CD14-positive monocyte (primary cell): ENCODE results near the gene SPATS2L. TPM values are rescaled to one million over a fixed set of nuclear protein-coding genes. Genes with fewer than 3 reads are reported as not detected.
A peak's percentile ranks its signal among the peaks of the same experiment; 100 is the strongest.

Experiments
- DNase-seq, 3 donors: peaks; one replicate each; pipeline ENCODE4 v3.0.0-alpha.2; 2011 to 2022
- H2AFZ ChIP-seq: 2 replicates; pipeline ENCODE4 v1.6.0; 2012; ENCODE audit warnings: mild to moderate bottlenecking, low read depth, low read length, inconsistent platforms; ENCODE audit not compliant: insufficient read depth, poor library complexity, severe bottlenecking
- H3K27ac ChIP-seq, 2 donors: 1 replicate in 1 of 2; 2 replicates in 1 of 2; pipeline ENCODE4 v1.5.1; 2012 to 2013; ENCODE audit warnings: low read length in 2 of 2, control low read depth in 1 of 2, inconsistent platforms in 1 of 2, low read depth in 1 of 2, mild to moderate bottlenecking in 1 of 2
- H3K27me3 ChIP-seq, 2 donors: one replicate each; pipeline versions ENCODE4 v1.6.0 to v1.6.1; 2011 to 2013; ENCODE audit warnings: low read length in 2 of 2; ENCODE audit not compliant: control insufficient read depth in 2 of 2, insufficient read depth in 2 of 2
- H3K36me3 ChIP-seq, 2 donors: replicated peaks in 1 of 2; 1 replicate in 1 of 2; 2 replicates in 1 of 2; pipeline versions ENCODE4 v1.5.1 to v1.6.1; 2012 to 2013; ENCODE audit warnings: low read length in 2 of 2, control low read depth in 1 of 2, inconsistent platforms in 1 of 2, mild to moderate bottlenecking in 1 of 2; ENCODE audit not compliant: insufficient read depth in 2 of 2, control insufficient read depth in 1 of 2
- H3K4me1 ChIP-seq, 2 donors: 1 replicate in 1 of 2; 2 replicates in 1 of 2; pipeline versions ENCODE4 v1.5.1 to v1.6.1; 2012 to 2013; ENCODE audit warnings: low read length in 2 of 2, control low read depth in 1 of 2, inconsistent platforms in 1 of 2, mild to moderate bottlenecking in 1 of 2, moderate library complexity in 1 of 2; ENCODE audit not compliant: insufficient read depth in 2 of 2, control insufficient read depth in 1 of 2
- H3K4me2 ChIP-seq: replicated peaks from 2 replicates; pipeline ENCODE3; 2012; ENCODE audit warnings: low read length, moderate library complexity, mild to moderate bottlenecking; ENCODE audit not compliant: poor library complexity, severe bottlenecking; ENCODE audit errors: extremely low read depth
- H3K4me3 ChIP-seq, 3 experiments: fragments of 200-600 bp in 1 of 3; sonication (generic) in 1 of 3; replicated peaks in 1 of 3; 1 replicate in 2 of 3; 2 replicates in 1 of 3; pipeline ENCODE4 v1.5.1; 2011 to 2013; ENCODE audit warnings: low read length in 3 of 3, mild to moderate bottlenecking in 3 of 3, control low read depth in 2 of 3, low read depth in 2 of 3, inconsistent platforms in 1 of 3, moderate library complexity in 1 of 3
- H3K79me2 ChIP-seq: 2 replicates; pipeline ENCODE4 v1.6.0; 2012; ENCODE audit warnings: mild to moderate bottlenecking, control low read depth, inconsistent platforms, low read length, moderate library complexity; ENCODE audit not compliant: insufficient read depth
- H3K9ac ChIP-seq: 2 replicates; pipeline ENCODE4 v1.6.0; 2017; ENCODE audit warnings: low read length, mild to moderate bottlenecking; ENCODE audit not compliant: insufficient read depth, poor library complexity, severe bottlenecking
- H3K9me3 ChIP-seq, 2 donors: replicated peaks in 1 of 2; 1 replicate in 1 of 2; 2 replicates in 1 of 2; pipeline versions ENCODE4 v1.5.1 to v1.6.1; 2012 to 2013; ENCODE audit warnings: low read length in 2 of 2, control low read depth in 1 of 2; ENCODE audit not compliant: control insufficient read depth in 1 of 2, insufficient read depth in 1 of 2
- H4K20me1 ChIP-seq: 2 replicates; pipeline ENCODE4 v1.6.0; 2012; ENCODE audit warnings: mild to moderate bottlenecking, low read length, control low read depth, moderate library complexity; ENCODE audit not compliant: insufficient read depth
- H3K27ac Mint-ChIP-seq, 7 donors: one replicate each; pipeline ENCODE4 v1.8.0; 2020; ENCODE audit warnings: mild to moderate bottlenecking in 7 of 7, mixed read lengths in 7 of 7, moderate library complexity in 6 of 7, inconsistent platforms in 2 of 7
- H3K27me3 Mint-ChIP-seq, 3 donors: one replicate each; pipeline ENCODE4 v1.8.0; 2021 to 2022; ENCODE audit warnings: low read depth in 3 of 3, mild to moderate bottlenecking in 3 of 3, mixed read lengths in 3 of 3, moderate library complexity in 3 of 3, inconsistent platforms in 1 of 3
- H3K36me3 Mint-ChIP-seq, 2 donors: one replicate each; pipeline ENCODE4 v1.8.0; 2020; ENCODE audit warnings: mixed read lengths in 2 of 2, inconsistent platforms in 1 of 2, mild to moderate bottlenecking in 1 of 2
- H3K4me1 Mint-ChIP-seq: one replicate; pipeline ENCODE4 v1.8.0; 2020; ENCODE audit warnings: mild to moderate bottlenecking, mixed read lengths
- H3K4me3 Mint-ChIP-seq, 2 donors: one replicate each; pipeline ENCODE4 v1.8.0; 2020; ENCODE audit warnings: mild to moderate bottlenecking in 2 of 2, mixed read lengths in 2 of 2, moderate library complexity in 1 of 2
- H3K9me3 Mint-ChIP-seq, 7 donors: one replicate each; pipeline ENCODE4 v1.8.0; 2020 to 2022; ENCODE audit warnings: mixed read lengths in 7 of 7, mild to moderate bottlenecking in 6 of 7, moderate library complexity in 6 of 7, inconsistent platforms in 2 of 7
- CTCF ChIP-seq: fragments of 200-600 bp; IDR thresholded peaks from one replicate; pipeline ENCODE4 v1.8.0; 2022; ENCODE audit warnings: antibody characterized with exemption, mild to moderate bottlenecking
- WGBS: methylation state at CpG from one replicate; pipeline ENCODE4 v1.1.5; 2013; ENCODE audit warnings: missing lambda C conversion rate; ENCODE audit not compliant: insufficient coverage; 5-methylcytosine and 5-hydroxymethylcytosine counted together
- intact Hi-C, 2 donors: fragments of 100-400 bp; cut with micrococcal nuclease; formaldehyde crosslinking; loops; one replicate each; pipeline versions ENCODE4 v1.15.0 to v1.15.1; 2023
- polyA plus RNA-seq, 3 donors: library from polyadenylated mRNA; depleted of rRNA in 1 of 3; unstranded in 2 of 3; stranded (reverse) in 1 of 3; fragments of 300-500 nt in 2 of 3; fragments of >200 nt in 1 of 3; fragmentation: Illumina TruSeq in 2 of 3; gene quantifications; 1 replicate in 2 of 3; 2 replicates in 1 of 3; pipeline ENCODE4 v1.2.3, GENCODE V29; 2012 to 2021

Gene SPATS2L
- polyA plus RNA-seq, 3 donors: 2.7 to 5.2 (median 3.2) TPM

DNA sequence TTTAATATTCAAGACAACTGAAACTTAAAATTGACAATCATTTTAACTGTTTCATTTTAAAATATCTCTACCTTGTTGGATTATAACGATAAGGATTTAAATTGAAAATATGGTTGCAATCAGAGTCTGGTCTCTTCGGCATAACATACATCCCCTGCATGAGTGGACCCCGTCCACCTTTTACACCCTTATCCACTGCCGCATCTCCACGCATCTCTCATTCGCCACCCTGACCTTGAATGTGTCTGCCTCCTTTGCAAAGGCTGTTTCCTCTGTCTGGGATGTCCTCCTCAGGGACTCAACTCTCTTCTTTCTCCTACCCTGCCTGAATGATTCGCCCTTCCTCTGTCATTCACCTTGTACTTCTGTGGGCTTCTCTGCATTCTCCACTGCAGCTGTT lies 87.6 kb downstream of the SPATS2L start:
- Histone ChIP-seq H4K20me1 (no peaks in the 10 kb centered on the region), H3K4me1 (no peaks in the 10 kb centered on the region), H3K79me2 (no peaks in the 10 kb centered on the region), H3K27ac (no peak overlapping the region), H2AFZ (no peak overlapping the region), H3K9ac (no peak overlapping the region), H3K4me3 (no peak overlapping the region), H3K9me3 (no peaks in the 10 kb centered on the region), H3K27me3 (no peaks in the 10 kb centered on the region), H3K4me2 (no peak overlapping the region), H3K36me3 (peaks cover 0 to 14% of the 10 kb centered on the region in 2 donors)
- H3K4me3 Mint-ChIP-seq: no peak overlapping the region
- H3K27ac Mint-ChIP-seq: no peak overlapping the region
- DNase-seq: no peak
- WGBS: 97% methylated on average over 5 of the region's 7 CpGs
- peaks cover 8 to 10% of the 10 kb centered on the region in 2 donors for H3K36me3 Mint-ChIP-seq
- H3K9me3 Mint-ChIP-seq: peaks cover 0 to 3% (median 0%) of the 10 kb centered on the region in 7 donors
- H3K4me1 Mint-ChIP-seq: no peaks in the 10 kb centered on the region
- intact Hi-C loops: no loop called here
- peaks cover 0 to 2% (median 0%) of the 10 kb centered on the region in 3 donors for H3K27me3 Mint-ChIP-seq
- TF ChIP-seq CTCF: no peak

GRCh38 chr2:200396781-200397242 lies 90.3 kb downstream of the SPATS2L start:
- Histone ChIP-seq H3K4me1 (no peaks in the 10 kb centered on the region), H4K20me1 (no peaks in the 10 kb centered on the region), H3K9ac (no peak overlapping the region), H3K79me2 (no peaks in the 10 kb centered on the region), H3K9me3 (no peaks in the 10 kb centered on the region), H3K27me3 (no peaks in the 10 kb centered on the region), H3K4me2 (no peak overlapping the region), H3K36me3 (no peaks in the 10 kb centered on the region), H3K27ac (no peak overlapping the region), H3K4me3 (no peak overlapping the region), H2AFZ (no peak overlapping the region)
- peaks cover 0 to 2% (median 0%) of the 10 kb centered on the region in 7 donors for H3K9me3 Mint-ChIP-seq
- intact Hi-C loops: no loop called here
- no peaks in the 10 kb centered on the region for H3K36me3 Mint-ChIP-seq
- no peak overlapping the region for H3K4me3 Mint-ChIP-seq
- H3K27me3 Mint-ChIP-seq: peaks cover 0 to 2% (median 0%) of the 10 kb centered on the region in 3 donors
- no peak for TF ChIP-seq CTCF
- no peak overlapping the region for H3K27ac Mint-ChIP-seq
- WGBS: no CpG with 5 or more reads among the region's 2 CpGs
- peak in 2 of 3 donors; percentile 6 to 7 for DNase-seq
- H3K4me1 Mint-ChIP-seq: no peaks in the 10 kb centered on the region
